ENCODE data around the gene C14orf132.

- TF ChIP-seq, protein P1, sequence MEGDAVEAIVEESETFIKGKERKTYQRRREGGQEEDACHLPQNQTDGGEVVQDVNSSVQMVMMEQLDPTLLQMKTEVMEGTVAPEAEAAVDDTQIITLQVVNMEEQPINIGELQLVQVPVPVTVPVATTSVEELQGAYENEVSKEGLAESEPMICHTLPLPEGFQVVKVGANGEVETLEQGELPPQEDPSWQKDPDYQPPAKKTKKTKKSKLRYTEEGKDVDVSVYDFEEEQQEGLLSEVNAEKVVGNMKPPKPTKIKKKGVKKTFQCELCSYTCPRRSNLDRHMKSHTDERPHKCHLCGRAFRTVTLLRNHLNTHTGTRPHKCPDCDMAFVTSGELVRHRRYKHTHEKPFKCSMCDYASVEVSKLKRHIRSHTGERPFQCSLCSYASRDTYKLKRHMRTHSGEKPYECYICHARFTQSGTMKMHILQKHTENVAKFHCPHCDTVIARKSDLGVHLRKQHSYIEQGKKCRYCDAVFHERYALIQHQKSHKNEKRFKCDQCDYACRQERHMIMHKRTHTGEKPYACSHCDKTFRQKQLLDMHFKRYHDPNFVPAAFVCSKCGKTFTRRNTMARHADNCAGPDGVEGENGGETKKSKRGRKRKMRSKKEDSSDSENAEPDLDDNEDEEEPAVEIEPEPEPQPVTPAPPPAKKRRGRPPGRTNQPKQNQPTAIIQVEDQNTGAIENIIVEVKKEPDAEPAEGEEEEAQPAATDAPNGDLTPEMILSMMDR (IDR thresholded peaks at IDR 0.05): no peak
- TF ChIP-seq EP300 (IDR thresholded peaks at IDR 0.05) (no peak), POLR2A (IDR thresholded peaks at IDR 0.05) (no peak)
Observed at GRCh38 chr14:96108061-96108795, 69.1 kb downstream of the C14orf132 start.
